Measurements from ENCODE around the gene SMC3.
"Not testable (repeated sequence)": the region's sequence is repeated elsewhere in the genome, so short reads cannot be mapped to it uniquely, and the experiment has no call there.

The SMC3 gene

DNA sequence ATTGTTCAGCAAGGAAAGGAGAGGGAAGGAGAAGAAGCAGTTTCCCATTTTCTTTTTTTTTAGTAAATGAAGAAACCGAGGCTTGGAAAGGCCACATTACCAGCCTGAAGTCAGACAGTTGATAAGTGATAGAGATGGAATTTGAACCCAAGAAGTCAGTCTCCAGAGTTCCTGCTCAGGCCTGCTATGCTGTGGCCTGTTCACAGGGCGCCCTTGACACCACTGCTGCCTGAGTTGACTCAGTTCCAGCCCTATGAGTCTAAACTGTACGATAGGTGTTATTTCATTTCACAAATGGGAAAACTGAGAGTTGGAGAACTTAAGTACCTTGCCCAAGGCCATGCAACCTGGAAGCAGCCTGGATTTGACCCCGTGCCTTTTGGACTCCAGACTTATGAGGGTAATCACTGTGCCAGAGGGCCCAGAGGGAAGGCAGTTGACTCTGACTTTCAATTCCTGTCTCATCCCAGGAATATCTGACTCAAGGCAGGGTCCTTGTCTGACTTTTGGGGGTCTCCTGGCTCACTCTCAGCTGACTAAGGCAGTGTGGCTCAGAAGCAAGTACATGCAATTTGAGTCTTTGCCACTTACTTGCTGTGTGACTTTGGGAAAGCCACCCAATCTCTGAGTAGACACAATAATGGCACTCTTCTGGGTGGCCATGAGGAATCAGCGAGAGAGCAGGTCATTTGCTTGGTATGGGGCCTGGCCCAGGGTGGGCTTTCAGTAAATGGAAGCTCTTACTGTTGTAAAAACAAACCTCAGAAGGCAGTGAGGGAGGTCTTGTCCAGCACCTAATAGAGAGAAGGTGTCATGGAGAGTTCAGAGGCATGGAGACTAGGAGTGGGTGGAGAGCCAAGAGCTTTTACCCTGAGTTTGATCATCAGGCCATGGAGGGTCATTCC lies 58.7 kb downstream of the SMC3 start:
- no peak for DNase-seq (ENCODE audit: low read depth)

- no peak for DNase-seq (ENCODE audit: low read depth)
Measured at GRCh38 chr10:110628161-110628560, 60.7 kb downstream of the SMC3 start.

DNA sequence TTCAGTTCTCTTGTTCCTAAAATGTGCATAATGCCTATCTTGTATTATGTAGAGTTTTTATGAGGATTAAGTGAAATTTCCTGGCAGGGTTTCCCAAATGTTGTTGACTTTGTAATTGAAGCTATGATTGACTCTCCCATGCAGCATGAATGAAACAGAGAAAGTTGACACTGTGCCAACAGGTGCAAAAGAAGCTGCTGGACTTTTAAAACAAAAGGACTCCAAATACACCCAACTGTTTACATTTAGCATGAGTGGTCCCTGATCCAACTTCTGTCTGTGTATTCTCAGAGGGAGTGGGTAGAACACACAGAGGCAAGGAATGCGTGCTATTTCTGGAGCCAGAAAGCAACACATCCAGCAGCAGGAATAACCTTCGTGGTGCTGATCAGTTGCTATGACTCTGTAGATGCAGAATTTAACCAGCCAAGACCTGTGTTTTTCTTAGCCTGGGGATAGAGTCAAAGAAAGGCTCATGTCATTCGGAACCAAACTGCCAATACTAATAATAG lies 62.2 kb downstream of the SMC3 start:
- no peak for DNase-seq (ENCODE audit: low read depth)

- no peak for DNase-seq (ENCODE audit: low read depth)
Measured at GRCh38 chr10:110631934-110632333, 64.4 kb downstream of the SMC3 start.

DNA sequence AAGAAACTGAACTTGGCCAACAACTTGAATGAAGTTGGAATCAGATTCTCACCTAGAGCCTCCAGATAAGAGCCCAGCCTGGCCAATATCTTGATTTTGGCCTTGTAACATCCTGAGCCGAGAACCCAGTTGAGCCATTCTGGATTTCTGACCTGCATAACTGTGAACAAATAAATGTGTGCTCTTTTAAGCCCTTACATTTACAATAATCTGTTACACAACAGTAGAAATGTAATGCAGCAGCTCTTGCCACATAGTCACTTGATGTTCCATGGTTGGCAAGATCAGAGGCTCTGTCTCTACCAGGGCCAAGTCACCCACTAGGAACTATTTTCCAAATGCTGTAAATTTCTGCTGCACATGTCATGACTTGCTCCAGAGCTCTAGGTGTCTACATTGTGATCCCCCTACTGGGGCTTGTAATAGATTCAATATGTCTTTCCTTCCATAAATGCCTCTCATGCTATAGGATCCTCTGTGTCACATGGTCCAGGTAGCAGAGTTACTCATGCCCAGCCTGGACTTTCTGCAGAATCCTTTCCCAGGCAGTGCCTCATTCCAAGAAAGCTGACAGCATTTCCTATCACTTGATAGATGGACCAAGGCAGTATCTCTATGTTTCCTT lies 65.2 kb downstream of the SMC3 start:
- DNase-seq (ENCODE audit: low read depth), result no peak

GRCh38 chr10:110634527-110635209 lies 67.2 kb downstream of the SMC3 start:
- DNase-seq (ENCODE audit: low read depth), result no peak

- no peak for DNase-seq (ENCODE audit: low read depth)
Measured at GRCh38 chr10:110636572-110636931, 69.1 kb downstream of the SMC3 start.

GRCh38 chr10:110636932-110637557 lies 69.5 kb downstream of the SMC3 start:
- DNase-seq (ENCODE audit: low read depth), result no peak

- DNase-seq (ENCODE audit: low read depth), result no peak
Measured at GRCh38 chr10:110637558-110638053, 70.1 kb downstream of the SMC3 start.

DNA sequence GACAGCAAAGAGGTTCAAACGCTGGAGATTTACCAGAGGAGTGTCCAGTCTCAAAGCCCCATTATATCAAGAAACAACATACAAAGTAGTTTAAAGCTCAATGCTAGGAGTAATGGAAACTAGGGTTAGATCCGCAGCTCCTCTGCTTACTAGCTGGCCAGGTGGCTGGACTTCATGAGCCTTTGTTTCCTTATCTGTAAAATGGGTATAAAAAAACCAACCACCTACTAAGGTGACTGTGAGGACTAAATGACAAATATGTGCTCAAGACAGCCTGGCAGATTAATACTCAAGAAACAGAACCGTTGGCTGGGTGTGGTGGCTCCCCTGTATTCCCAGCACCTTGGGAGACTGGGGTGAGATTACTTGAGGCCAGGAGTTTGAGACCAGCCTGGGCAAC lies 70.8 kb downstream of the SMC3 start:
- DNase-seq (ENCODE audit: low read depth), result no peak

GRCh38 chr10:110639046-110639445 lies 71.6 kb downstream of the SMC3 start:
- DNase-seq (ENCODE audit: low read depth), result not testable (repeated sequence)

- DNase-seq (ENCODE audit: low read depth), result not testable (repeated sequence)
Measured at GRCh38 chr10:110639858-110640257, 72.4 kb downstream of the SMC3 start.

DNA sequence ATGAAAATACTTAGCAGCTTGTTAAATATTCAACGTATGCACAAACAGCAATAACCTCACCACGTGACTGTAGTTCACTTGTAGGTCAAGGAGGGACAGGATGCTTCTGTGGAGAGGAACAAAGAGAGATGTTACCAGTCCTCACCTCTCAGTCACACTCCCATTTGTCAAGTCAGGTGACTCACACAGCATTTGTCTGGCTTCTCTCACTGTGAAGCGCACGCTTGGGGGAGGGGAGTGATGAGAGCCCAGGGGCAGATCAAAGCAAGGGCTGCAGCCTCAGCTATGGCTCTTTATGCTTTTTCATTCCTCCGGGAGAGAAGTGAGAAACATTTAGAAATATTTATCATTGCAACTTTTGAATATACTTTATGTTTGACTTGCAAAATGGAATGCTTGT lies 73.8 kb downstream of the SMC3 start:
- DNase-seq (ENCODE audit: low read depth), result no peak

DNA sequence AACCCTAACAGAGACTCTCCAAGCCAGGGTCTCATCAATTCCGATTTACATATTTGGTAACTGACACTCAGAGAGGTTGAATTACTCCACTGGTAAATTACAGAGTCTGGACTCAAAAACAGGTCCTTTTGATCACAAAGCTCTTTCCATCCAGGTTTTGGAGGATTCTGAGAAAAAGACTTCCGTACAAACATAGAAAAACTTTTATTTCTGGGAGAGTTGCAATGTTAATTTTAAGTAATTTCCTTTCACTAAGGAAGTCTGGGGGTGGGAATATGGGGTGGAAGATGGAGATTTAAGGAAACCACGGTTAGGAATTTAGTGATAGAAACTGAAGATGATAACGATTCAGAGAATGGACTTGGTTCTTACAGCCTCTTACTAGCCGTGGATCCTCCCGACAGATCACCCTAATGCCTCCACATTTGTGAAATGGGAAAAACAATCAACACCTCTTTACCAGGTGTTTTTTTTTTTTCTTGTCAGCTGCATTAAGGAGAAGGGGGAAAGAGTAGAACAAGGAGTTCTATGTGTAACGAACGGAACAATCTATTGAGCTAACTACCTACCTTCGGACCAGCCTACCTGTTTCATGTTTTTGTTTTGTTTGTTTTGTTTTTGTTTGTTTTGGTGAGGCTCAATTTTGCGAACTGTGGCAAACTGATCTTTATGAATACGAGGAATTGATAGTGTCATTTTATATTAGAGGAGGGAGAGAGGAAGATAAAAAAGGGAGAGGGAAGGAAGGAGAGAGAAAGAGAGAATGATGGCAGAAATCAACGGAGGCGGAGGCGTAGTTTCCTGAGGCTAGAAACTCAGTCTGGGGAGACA lies 74.9 kb downstream of the SMC3 start:
- DNase-seq (ENCODE audit: low read depth), result no peak

GRCh38 chr10:110643035-110643652 lies 75.6 kb downstream of the SMC3 start:
- DNase-seq (ENCODE audit: low read depth), result no peak

GRCh38 chr10:110643653-110644597 lies 76.4 kb downstream of the SMC3 start, which contains the start of gene RBM20:
RBM20 (plus strand) TSS chr10:110644336; CDS start chr10:110644455, 119 bp downstream.
- DNase-seq (ENCODE audit: low read depth), result no peak

- no peak for DNase-seq (ENCODE audit: low read depth)
Measured at GRCh38 chr10:110644598-110645462, 77.3 kb downstream of the SMC3 start.

DNA sequence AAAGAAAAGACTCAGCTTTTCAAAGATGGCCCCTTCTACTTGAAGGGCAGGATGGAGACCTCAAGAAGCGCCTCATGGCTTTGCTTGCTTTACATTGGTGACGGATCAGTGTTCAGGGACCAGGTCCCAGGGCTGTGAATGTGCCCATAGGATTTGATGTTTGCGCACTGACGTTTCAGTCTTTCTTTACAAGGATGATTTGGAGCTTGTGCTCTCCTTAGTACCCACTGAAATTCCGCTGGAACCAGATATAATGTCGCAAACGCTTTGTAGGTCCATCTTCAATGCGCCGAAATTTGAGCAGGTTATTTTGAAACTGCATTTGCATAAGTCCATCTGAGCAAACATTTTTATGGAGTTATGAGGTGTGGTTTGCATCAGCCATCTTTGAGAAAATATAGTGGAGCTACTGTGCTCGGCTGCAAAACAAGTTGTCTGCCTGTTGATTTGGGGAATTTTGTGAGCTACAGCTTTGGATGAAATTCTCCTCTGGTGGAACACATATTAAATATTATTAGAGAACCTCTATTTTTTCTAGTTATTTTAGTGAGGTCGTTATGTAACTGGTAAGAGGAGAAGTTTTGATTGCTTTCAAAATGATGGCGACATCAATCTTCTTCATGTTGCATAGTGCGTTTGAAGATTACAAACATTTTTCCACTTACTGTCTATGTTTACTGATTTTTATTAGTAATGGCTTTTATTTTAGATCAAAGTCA lies 79.1 kb downstream of the SMC3 start:
- DNase-seq (ENCODE audit: low read depth), result no peak

Measured in GM04504 (cell line).